ENCODE measurements around the gene A2M.

DNA sequence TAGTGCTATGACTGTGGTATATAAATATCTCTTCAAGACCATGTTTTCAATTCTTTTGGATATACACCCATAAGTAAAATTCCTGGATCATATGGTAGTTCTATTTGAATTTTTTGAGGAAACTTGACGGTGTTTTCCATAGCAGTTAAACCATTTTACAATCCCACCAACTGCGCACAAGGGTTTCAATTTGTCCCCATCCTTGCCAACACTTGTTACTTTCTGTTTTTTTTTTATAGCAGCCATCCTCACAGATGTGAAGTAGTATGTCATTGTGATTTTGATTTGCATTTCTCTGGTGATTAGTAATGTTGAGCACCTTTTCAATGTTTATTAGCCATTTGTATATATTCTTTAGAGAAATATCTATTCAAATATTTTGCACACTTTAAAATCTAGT is 14.5 kb upstream of the A2M start:
- TF ChIP-seq, protein P1, sequence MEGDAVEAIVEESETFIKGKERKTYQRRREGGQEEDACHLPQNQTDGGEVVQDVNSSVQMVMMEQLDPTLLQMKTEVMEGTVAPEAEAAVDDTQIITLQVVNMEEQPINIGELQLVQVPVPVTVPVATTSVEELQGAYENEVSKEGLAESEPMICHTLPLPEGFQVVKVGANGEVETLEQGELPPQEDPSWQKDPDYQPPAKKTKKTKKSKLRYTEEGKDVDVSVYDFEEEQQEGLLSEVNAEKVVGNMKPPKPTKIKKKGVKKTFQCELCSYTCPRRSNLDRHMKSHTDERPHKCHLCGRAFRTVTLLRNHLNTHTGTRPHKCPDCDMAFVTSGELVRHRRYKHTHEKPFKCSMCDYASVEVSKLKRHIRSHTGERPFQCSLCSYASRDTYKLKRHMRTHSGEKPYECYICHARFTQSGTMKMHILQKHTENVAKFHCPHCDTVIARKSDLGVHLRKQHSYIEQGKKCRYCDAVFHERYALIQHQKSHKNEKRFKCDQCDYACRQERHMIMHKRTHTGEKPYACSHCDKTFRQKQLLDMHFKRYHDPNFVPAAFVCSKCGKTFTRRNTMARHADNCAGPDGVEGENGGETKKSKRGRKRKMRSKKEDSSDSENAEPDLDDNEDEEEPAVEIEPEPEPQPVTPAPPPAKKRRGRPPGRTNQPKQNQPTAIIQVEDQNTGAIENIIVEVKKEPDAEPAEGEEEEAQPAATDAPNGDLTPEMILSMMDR (IDR thresholded peaks at IDR 0.05): no peak
- TF ChIP-seq POLR2A (IDR thresholded peaks at IDR 0.05): no peak

All from suprapubic skin (tissue), 3 donors.